ENCODE data around the gene RAB24. TPM values are rescaled to one million over a fixed set of nuclear protein-coding genes. Genes with fewer than 3 reads are reported as not detected.

The RAB24 gene
- total RNA-seq, 4 donors from 2014 or later: 8.2 to 62.0 (median 19.3) TPM

DNA sequence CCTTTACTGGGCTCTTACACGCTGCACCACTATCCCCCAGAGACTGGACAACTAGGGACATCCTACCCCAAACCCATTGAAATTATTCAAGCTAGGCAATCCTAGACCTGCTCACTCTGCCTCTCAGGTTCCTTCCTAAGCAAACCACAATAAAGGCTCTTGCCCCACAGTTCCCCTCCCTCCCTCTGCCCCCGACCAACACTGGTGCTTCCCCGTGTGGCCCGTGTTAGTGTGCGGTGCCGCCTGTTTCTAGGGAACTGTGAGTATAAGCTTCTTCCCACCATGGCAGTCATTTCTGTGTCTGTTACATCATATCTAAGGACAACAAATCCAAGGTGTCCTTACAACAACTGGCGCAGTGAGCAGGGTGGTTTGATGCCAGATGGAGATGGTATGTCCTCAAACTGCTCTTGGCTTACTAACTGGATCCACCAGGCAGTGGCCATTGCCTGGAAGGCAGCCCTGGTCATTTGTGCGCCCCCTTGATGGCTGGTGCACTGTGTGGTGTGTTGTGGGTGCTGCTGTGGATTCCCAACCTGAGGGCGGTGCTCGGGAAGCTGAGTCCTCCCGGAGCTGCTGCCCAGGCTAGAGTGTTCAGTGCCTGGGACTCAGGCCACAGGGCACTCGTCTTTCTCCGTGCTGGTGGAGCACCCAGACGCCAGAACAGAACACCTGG, 16.5 kb upstream of the RAB24 start:
- H3K36me3 ChIP-seq: no peaks in the 10 kb centered on the region
- no peak overlapping the region for H3K27ac ChIP-seq
- TF ChIP-seq POLR2A (IDR thresholded peaks at IDR 0.05): no peak
- TF ChIP-seq, protein P1, sequence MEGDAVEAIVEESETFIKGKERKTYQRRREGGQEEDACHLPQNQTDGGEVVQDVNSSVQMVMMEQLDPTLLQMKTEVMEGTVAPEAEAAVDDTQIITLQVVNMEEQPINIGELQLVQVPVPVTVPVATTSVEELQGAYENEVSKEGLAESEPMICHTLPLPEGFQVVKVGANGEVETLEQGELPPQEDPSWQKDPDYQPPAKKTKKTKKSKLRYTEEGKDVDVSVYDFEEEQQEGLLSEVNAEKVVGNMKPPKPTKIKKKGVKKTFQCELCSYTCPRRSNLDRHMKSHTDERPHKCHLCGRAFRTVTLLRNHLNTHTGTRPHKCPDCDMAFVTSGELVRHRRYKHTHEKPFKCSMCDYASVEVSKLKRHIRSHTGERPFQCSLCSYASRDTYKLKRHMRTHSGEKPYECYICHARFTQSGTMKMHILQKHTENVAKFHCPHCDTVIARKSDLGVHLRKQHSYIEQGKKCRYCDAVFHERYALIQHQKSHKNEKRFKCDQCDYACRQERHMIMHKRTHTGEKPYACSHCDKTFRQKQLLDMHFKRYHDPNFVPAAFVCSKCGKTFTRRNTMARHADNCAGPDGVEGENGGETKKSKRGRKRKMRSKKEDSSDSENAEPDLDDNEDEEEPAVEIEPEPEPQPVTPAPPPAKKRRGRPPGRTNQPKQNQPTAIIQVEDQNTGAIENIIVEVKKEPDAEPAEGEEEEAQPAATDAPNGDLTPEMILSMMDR (IDR thresholded peaks at IDR 0.05): no peak
- H3K4me1 ChIP-seq: no peaks in the 10 kb centered on the region
- H3K4me3 ChIP-seq: no peak overlapping the region
- H3K27me3 ChIP-seq: no peaks in the 10 kb centered on the region
- no peak for DNase-seq
- H3K9me3 ChIP-seq: no peaks in the 10 kb centered on the region
- intact Hi-C loops (cut with DNase I; ENCODE audit: low total_unique reads): no loop called here

DNA sequence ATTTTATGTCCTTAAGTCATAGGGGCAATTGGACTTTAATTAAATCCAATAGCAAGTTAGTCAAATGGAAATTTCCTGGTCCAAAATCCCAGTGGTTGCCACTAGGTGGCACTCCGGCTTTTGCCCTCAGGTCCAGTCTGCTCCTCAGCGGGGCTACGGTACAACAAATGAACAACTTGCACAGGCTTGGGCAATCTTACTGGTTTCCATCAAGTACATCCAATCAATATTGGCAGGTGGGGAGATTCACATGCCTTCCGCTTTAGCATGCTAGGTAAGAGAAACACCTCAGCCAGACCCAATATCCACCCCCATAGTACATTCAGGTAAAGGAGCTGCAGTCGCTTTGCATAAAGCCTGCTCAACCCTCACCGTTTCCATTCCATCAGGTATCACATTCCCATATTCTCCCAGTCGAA, 14.4 kb upstream of the RAB24 start:
- H3K9me3 ChIP-seq: no peaks in the 10 kb centered on the region
- DNase-seq: peak; percentile 63 to 66
- no peaks in the 10 kb centered on the region for H3K27me3 ChIP-seq
- H3K4me1 ChIP-seq: no peaks in the 10 kb centered on the region
- H3K27ac ChIP-seq: no peak overlapping the region
- H3K4me3 ChIP-seq: no peak overlapping the region
- intact Hi-C loops (cut with DNase I; ENCODE audit: low total_unique reads): no loop called here
- H3K36me3 ChIP-seq: no peaks in the 10 kb centered on the region
- TF ChIP-seq, protein P1 (IDR thresholded peaks at IDR 0.05): peak; percentile 67 to 73 (median 70)
- no peak for TF ChIP-seq POLR2A (IDR thresholded peaks at IDR 0.05)

DNA sequence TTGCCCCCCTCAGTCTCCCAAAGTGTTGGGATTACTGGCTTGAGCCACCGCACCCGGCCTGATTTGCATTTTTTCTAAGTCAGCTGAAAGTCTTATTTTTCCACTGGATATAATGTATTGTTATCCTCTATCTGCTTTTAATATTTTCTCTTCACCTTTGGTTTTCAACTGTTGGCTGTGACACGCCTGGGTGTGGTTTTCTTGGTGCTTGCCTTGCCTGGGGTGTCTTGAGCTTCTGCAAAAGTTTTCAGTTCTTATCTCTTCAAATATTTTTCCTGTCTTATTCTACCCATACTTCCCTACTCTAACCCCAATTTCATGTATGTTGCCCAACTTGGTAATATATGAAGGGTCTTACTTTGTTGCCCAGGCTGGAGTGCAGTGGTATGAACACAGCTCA, 12.5 kb upstream of the RAB24 start:
- H3K4me1 ChIP-seq: peaks cover 0 to 6% of the 10 kb centered on the region in 2 donors
- no peaks in the 10 kb centered on the region for H3K9me3 ChIP-seq
- H3K27me3 ChIP-seq: no peaks in the 10 kb centered on the region
- H3K27ac ChIP-seq: no peak overlapping the region
- intact Hi-C loops (cut with DNase I; ENCODE audit: low total_unique reads): no loop called here
- DNase-seq: no peak
- TF ChIP-seq, protein P1 (IDR thresholded peaks at IDR 0.05): no peak
- TF ChIP-seq POLR2A (IDR thresholded peaks at IDR 0.05): no peak
- no peak overlapping the region for H3K4me3 ChIP-seq
- H3K36me3 ChIP-seq: no peaks in the 10 kb centered on the region

DNA sequence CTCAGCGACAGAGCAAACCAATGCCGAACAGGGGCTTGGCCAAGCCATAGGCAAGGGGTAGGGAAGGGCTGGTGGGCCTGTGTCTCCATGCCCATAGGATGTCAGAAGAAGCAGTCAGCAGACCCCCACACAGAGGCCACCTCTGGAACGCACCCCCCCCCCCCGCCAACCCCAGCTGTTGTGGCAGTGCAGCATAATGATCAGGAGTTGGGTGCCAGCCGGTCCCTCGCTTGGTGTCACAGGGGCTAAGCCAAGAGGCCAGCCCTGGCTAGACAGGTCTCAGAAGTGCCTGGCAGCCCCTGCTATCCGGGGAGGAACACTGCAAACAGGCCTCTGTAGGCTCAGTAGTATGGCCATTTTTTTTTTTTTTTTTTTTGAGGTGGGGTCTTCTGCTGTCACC, 11.9 kb upstream of the RAB24 start:
- intact Hi-C loops (cut with DNase I; ENCODE audit: low total_unique reads): no loop called here
- TF ChIP-seq POLR2A (IDR thresholded peaks at IDR 0.05): no peak
- TF ChIP-seq, protein P1 (IDR thresholded peaks at IDR 0.05): no peak
- H3K4me3 ChIP-seq: no peak overlapping the region
- H3K27me3 ChIP-seq: no peaks in the 10 kb centered on the region
- peaks cover 0 to 6% of the 10 kb centered on the region in 2 donors for H3K4me1 ChIP-seq
- H3K27ac ChIP-seq: no peak overlapping the region
- no peak for DNase-seq
- H3K9me3 ChIP-seq: no peaks in the 10 kb centered on the region
- H3K36me3 ChIP-seq: no peaks in the 10 kb centered on the region

DNA sequence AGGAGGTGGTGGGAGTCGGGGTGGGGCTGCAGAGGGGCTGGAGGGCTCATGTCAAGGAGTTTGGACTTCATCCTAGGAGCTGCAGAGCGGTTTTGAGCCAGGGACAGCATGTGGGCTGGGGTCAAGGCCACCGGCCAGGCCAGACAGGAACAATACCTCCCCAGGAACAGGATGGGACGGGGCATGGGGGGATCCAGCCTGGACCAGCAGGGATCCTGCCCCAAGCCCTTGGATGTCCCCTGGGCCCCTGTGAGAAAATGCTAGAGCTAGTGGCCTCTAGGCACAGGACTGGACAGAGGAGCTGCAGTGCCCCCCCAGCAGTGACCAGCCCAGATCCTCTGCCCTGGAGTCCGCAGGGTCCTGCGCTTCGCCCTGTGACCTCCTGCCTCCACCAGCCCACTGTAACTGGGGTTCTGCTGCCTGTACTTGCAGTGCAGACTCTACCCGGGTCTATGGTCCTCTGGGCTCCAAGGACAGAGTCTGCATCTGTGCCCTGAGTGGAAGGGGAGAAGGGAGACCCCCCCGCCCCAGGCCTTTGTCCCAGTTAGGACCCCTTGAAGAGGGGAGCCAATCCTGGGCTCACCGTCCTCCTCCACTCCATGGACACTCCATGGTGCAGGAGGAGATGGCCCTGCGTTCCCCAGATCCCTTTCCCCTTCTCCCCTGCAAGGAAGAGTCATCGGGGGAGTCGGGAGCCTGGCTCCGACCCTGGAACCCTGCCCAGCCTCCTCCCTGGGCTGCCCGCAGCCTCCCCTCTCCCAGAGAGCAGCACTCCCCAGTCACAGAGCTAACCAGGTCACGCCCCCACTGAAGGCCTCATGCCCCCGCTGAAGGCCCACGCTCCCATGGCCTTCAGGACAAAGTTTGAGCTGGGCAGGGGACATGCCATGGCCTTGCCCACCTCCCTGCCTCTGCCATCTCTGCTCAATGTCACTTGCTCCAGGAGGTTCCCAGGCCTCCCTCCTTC, 11.1 kb upstream of the RAB24 start:
- intact Hi-C loops (cut with DNase I; ENCODE audit: low total_unique reads): no loop called here
- H3K27ac ChIP-seq: no peak overlapping the region
- no peaks in the 10 kb centered on the region for H3K27me3 ChIP-seq
- H3K4me3 ChIP-seq: no peak overlapping the region
- no peaks in the 10 kb centered on the region for H3K36me3 ChIP-seq
- no peak for TF ChIP-seq POLR2A (IDR thresholded peaks at IDR 0.05)
- TF ChIP-seq, protein P1 (IDR thresholded peaks at IDR 0.05): no peak
- DNase-seq: no peak
- no peaks in the 10 kb centered on the region for H3K9me3 ChIP-seq
- H3K4me1 ChIP-seq: peaks cover 0 to 6% of the 10 kb centered on the region in 2 donors
